Glomerular endothelial cell (primary cell): ENCODE measurements around the gene ZNF768. TPM values are rescaled to one million over a fixed set of nuclear protein-coding genes. Genes with fewer than 3 reads are reported as not detected.

ENCODE experiments used
- DNase-seq: peaks from one replicate; pipeline ENCODE4 v3.0.0-alpha.2; 2011; ENCODE audit warnings: low read depth, low spot score; ENCODE audit errors: extremely low read depth
- total RNA-seq: library from RNA; depleted of rRNA; stranded (reverse); fragments of >200 nt; gene quantifications from 2 replicates; pipeline ENCODE4 v1.2.3, GENCODE V29; 2015

ZNF768 gene
- total RNA-seq, 1 donor from 2014 or later = 36.2 TPM

DNA sequence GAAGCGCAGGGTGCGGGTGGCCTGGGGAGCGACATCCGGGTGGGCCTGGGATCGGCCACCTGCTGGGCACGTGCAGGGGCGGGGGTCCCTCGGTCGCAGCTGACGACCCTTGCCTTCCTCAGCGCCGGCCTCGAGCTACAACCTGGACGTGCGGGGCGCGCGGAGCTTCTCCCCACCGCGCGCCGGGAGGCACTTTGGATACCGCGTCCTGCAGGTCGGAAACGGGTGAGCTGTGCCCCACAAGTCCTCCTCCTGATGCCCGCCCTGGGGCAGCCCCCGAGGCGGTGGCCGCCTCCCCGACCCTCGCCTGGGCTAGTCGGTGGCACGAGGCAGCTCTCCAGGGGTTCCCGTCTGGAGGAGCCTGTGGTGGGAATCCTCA is 52.3 kb downstream of the ZNF768 start:
- DNase-seq = no peak

Other genes starting within 250 kb of the ZNF768 start
- gene CD2BP2, start 171.3 kb downstream of the ZNF768 start, total RNA-seq = 55.6 and 56.3 TPM in 2 replicates
- 47.8 and 61.4 TPM in 2 replicates for gene TBC1D10B, start 156.1 kb downstream of the ZNF768 start, total RNA-seq
- gene MYL11, start 151.8 kb downstream of the ZNF768 start, total RNA-seq = not detected in 2 replicates
- gene SEPTIN1, start 144.0 kb downstream of the ZNF768 start, total RNA-seq = 0.47 TPM in 1 of 2 replicates, not detected in the other
- gene ZNF48, start 131.1 kb downstream of the ZNF768 start, total RNA-seq = 14.0 and 14.4 TPM in 2 replicates
- gene ZNF771, start 119.0 kb downstream of the ZNF768 start, total RNA-seq = 19.0 and 19.8 TPM in 2 replicates
- 35.9 and 43.8 TPM in 2 replicates for gene DCTPP1, start 96.5 kb downstream of the ZNF768 start, total RNA-seq
- 35.3 and 38.1 TPM in 2 replicates for gene SEPHS2, start 80.7 kb downstream of the ZNF768 start, total RNA-seq
- gene ITGAL, start 53.8 kb downstream of the ZNF768 start, total RNA-seq = not detected in 2 replicates
- gene ZNF747, start 8.3 kb upstream of the ZNF768 start, total RNA-seq = 6.0 and 6.1 TPM in 2 replicates
- gene ZNF764, start 31.8 kb upstream of the ZNF768 start, total RNA-seq = 9.9 and 12.5 TPM in 2 replicates
- 11.1 and 12.4 TPM in 2 replicates for gene ZNF688, start 45.1 kb upstream of the ZNF768 start, total RNA-seq
- gene ZNF785, start 59.1 kb upstream of the ZNF768 start, total RNA-seq = 5.8 and 11.2 TPM in 2 replicates
- gene ZNF689, start 83.8 kb upstream of the ZNF768 start, total RNA-seq = 9.0 and 11.4 TPM in 2 replicates
- 22.4 and 38.1 TPM in 2 replicates for gene PRR14, start 124.4 kb upstream of the ZNF768 start, total RNA-seq
- gene FBRS, start 131.9 kb upstream of the ZNF768 start, total RNA-seq = 34.3 and 64.9 TPM in 2 replicates
- gene SRCAP, start 172.6 kb upstream of the ZNF768 start, total RNA-seq = 19.8 and 49.5 TPM in 2 replicates
- 17.6 and 25.3 TPM in 2 replicates for gene PHKG2, start 221.9 kb upstream of the ZNF768 start, total RNA-seq
- gene CFAP119, start 235.5 kb upstream of the ZNF768 start, total RNA-seq = 2.0 and 6.5 TPM in 2 replicates
- 100.0 and 115 TPM in 2 replicates for gene RNF40, start 235.8 kb upstream of the ZNF768 start, total RNA-seq